LNCAP (cell line): ENCODE results near the gene LAMA3.

ENCODE experiments used
- CTCF ChIP-seq: fragments of 450-650 bp; IDR thresholded peaks from 2 replicates; pipeline ENCODE4 v1.5.1; 2017; ENCODE audit warnings: mild to moderate bottlenecking

Gene LAMA3

DNA sequence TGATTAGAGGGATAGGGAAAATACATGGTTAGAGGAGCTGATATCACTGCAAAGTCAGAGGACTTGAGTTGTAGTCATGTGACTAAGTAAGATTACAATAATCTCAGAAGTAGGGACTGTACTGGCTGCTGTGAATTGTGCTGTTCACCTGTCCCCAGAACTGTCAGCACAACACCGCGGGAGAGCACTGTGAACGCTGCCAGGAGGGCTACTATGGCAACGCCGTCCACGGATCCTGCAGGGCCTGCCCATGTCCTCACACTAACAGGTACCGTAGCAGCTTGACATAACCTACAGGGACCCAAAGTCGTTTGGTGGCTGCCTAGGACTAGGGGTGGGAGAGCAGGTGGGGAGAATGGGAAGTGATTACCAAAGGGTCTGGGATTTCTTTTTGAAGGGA is 192.5 kb downstream of the LAMA3 start:
- TF ChIP-seq CTCF = no peak

- TF ChIP-seq CTCF = no peak
These were observed 193.5 kb downstream of the LAMA3 start for GRCh38 chr18:23882616-23883276.

- TF ChIP-seq CTCF = no peak
These were observed 194.1 kb downstream of the LAMA3 start for GRCh38 chr18:23883277-23883790.

- TF ChIP-seq CTCF = no peak
These were observed 195.6 kb downstream of the LAMA3 start for GRCh38 chr18:23884681-23885375.

DNA sequence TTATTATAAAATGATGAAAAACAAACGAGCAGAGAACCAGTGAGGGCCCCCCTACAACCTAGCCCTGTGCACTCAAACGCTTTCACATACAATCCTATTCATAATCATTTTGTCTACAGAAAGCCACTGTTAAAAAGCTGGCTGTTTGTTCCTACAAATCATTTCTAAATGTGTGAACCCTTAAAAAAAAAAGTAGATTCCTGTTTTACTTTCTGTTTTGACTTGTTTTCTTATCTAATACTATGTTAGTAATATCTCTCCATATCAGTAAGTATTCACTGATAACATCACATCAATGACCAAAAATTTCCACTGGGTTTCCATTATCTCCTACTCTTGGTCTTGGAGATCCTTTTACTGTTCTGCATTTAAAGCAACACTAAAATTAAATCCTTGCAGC is 196.5 kb downstream of the LAMA3 start:
- TF ChIP-seq CTCF = no peak

DNA sequence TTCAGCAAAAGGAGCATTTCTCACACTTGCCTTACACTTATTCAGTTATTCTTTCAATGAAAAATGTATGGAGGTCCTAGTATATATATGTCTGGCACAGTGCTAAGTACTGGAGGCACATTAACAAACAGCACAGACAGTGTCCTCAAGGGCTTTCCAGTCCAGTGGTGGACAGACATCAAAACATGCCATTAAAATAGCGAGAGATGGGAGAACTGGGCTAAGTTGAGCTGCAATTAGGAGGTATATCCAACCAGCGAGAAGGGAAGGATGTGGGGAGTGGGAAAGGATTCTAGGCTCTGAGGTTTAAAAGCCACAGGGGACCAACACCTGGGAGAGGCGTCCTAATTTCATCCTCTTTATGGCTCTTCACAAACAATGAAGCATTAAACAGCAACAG is 197.8 kb downstream of the LAMA3 start:
- no peak for TF ChIP-seq CTCF

DNA sequence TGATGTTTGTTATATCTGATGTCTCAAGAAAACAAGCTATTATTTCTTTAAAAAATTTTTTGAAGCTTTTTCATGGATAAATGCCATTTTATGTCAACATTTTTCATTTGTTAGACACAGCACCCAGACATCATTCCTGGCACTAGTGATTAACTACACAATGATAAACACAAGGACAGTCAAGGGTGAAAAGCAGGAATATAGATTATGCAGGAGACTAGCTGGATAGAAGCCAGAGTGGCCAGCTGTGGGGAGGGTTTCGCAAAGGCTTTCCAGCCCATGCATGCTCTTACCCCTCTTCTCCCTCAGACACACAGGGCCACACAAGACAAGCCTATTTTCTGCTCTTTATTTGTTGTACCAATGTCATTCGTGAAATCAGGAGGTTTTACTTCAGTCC is 198.2 kb downstream of the LAMA3 start:
- TF ChIP-seq CTCF = no peak
